ENCODE data around the gene RNF223.
"Not testable (repeated sequence)": the region's sequence is repeated elsewhere in the genome, so short reads cannot be mapped to it uniquely, and the experiment has no call there.

The RNF223 gene

DNA sequence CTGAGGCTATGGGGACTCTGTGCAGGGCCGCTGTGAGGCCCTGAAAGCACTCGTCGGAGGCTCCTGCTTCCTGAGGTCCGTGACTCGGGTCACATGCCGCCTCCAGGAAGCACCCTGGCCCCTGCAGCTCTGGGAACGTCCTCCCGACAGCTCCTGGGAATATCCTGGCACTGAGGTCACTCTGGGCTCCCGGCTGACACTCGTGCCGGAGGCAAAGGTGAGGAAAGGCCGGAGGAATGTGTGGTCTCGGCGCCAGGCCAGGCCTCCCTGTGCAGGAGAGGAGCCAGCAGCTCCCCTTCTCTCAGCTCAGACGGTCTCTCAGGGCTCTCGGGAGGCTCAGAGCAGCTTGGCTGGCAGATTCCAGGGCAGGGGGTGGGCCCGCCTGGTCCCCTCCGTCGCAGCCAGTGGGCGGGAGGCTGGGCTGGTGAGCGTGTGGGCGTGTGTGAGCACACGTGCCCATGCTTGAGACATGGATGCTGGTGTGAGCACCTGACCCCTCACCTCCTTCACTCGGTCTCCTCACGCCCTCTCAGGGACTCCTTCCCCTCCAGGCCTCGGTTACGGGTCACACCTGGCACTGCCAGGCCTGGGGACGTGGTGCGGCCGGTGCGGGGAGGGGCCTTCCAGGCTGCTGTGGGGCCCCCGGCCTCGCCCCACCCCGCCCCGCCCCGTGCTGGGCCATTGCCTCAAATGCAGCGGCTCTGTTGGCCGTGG, 5.5 kb upstream of the RNF223 start:
- peak overlapping the region; percentile 25 for H3K4me3 ChIP-seq (ENCODE audit: low read length)

GRCh38 chr1:1077396-1077795, 3.3 kb upstream of the RNF223 start:
- H3K4me3 ChIP-seq (ENCODE audit: low read length); DNase-seq (ENCODE audit: low read depth, low spot score): not testable (repeated sequence)

More for the DNA sequence above, 5.5 kb upstream of the RNF223 start:
- DNase-seq (ENCODE audit: low read depth, low spot score): no peak

GRCh38 chr1:1075148-1075935, 1.2 kb upstream of the RNF223 start:
- H3K4me3 ChIP-seq (ENCODE audit: low read length): no peak overlapping the region
- DNase-seq (ENCODE audit: low read depth, low spot score): no peak

- no peak overlapping the region for H3K4me3 ChIP-seq (ENCODE audit: low read length)
- no peak for DNase-seq (ENCODE audit: low read depth, low spot score)
Observed at GRCh38 chr1:1074631-1075147, 583 bp upstream of the RNF223 start.

- no peak overlapping the region for H3K4me3 ChIP-seq (ENCODE audit: low read length)
Observed at GRCh38 chr1:1072849-1073742, 1.0 kb downstream of the RNF223 start.

DNA sequence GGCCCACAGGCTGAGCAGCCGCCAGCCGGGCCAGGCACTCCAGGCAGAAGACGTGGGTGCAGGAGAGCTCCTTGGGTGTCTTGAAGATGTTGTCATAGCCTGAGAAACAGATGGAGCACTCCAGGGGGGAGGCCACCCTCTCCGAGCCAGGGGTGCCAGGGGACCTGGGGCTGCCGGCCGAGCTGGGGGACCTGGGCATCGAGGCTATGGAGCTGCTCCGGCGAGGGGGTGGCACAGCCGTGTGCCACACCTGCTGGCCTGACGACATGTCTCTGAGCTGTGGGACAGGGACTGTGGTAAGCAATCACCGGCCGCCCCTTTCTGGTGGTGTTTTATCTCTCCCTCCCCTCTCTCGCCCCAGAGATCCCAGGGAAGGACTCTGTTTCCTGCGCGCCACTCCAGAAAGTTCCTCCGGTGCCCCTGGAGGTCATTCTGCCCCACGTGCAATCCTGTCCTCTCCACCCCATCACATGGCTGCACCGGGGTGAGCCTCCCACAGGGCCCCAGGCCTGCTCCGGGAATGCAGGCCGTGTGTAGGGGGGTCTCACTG, 1.7 kb downstream of the RNF223 start:
- DNase-seq (ENCODE audit: low read depth, low spot score): no peak
- H3K4me3 ChIP-seq (ENCODE audit: low read length): no peak overlapping the region

More at GRCh38 chr1:1072849-1073742, 1.0 kb downstream of the RNF223 start:
- DNase-seq (ENCODE audit: low read depth, low spot score): no peak

DNA sequence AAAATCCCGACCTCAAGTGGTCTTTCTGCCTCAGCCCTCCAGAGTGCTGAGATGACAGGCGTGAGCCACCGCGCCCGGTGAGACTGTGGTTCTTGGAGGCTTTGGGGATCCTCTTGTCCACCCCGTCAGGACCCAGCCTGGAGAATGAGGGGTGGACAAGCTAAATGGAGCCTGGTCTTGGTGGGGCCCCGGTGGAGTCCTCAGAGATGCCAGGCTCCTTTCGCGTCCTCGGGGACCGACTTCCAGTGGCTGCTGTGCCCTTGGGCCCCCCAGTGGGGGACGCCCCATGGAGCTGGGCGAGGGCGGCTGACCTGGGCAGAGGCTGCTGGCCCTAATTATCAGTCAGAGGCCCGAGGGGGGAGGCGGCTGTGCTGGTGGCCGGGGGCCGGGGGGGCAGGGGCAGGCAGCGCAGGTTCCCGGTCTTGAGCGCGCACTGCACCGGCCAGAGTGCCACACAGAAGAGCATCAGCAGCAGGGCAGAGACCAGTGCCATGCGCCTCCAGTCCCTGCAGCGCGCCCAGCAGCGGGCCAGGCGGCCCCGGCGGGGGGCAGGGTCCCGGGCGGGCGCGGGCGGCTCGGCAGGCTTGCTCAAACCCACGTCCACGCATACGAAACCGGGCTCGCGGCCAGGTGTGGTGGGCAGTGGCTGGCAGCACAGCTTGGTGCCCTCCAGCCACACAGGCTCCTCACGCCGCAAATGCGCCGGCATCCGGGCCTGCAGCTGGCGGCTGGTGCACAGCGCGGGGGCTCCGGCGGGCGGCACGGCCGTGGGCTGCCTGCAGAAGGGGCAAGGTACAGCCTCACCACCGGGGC, 2.4 kb downstream of the RNF223 start:
- no peak for DNase-seq (ENCODE audit: low read depth, low spot score)
- no peak overlapping the region for H3K4me3 ChIP-seq (ENCODE audit: low read length)

GRCh38 chr1:1069711-1070676, 4.1 kb downstream of the RNF223 start:
- no peak for DNase-seq (ENCODE audit: low read depth, low spot score)
- no peak overlapping the region for H3K4me3 ChIP-seq (ENCODE audit: low read length)

- H3K4me3 ChIP-seq (ENCODE audit: low read length): peak overlapping the region; percentile 69
- DNase-seq (ENCODE audit: low read depth, low spot score): peak; percentile 65
Observed at GRCh38 chr1:1069056-1069710, 4.9 kb downstream of the RNF223 start.

GRCh38 chr1:1068517-1069055, 5.5 kb downstream of the RNF223 start:
- H3K4me3 ChIP-seq (ENCODE audit: low read length): peak overlapping the region; percentile 69
- DNase-seq (ENCODE audit: low read depth, low spot score): no peak

DNA sequence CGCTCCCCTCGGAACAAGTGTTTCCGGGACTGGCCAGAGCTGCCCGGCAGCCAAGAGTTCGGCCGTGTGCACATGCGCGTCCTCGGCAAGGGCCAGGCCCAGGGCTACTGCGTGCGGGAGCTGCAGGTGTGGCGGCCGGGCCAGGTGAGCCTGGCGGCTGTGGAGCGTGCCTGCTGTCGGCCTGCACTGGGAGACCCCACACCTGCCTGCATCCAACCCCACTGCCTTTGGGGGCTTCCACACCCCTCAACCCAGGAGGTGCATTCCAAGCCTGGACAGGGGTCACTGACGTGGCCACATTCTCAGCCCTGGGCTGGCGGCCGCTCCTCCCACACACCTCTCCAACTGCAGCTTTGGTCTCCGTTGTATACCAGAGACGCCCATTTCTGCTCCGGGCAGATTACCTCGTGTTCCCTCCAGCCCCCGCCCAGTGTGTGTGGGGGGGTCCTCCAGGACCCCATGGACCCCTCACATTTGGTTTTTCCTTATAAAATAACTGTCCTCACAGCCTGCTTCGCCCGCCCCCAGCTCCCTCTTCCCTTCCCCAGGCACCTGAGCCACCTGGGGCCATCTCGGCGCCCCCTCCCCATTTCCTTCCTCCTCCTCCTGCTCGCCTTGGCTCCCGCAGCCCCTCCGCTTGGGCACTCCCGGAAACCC, 6.1 kb downstream of the RNF223 start:
- no peak for DNase-seq (ENCODE audit: low read depth, low spot score)
- H3K4me3 ChIP-seq (ENCODE audit: low read length): peak overlapping the region; percentile 16; the same call in 1 of the 2 replicates

- H3K4me3 ChIP-seq (ENCODE audit: low read length): no peak overlapping the region
Observed at GRCh38 chr1:1067284-1067859, 6.7 kb downstream of the RNF223 start.

GRCh38 chr1:1066403-1067283, 7.5 kb downstream of the RNF223 start:
- H3K4me3 ChIP-seq (ENCODE audit: low read length): no peak overlapping the region
- no peak for DNase-seq (ENCODE audit: low read depth, low spot score)

More at GRCh38 chr1:1067284-1067859, 6.7 kb downstream of the RNF223 start:
- DNase-seq (ENCODE audit: low read depth, low spot score): no peak

DNA sequence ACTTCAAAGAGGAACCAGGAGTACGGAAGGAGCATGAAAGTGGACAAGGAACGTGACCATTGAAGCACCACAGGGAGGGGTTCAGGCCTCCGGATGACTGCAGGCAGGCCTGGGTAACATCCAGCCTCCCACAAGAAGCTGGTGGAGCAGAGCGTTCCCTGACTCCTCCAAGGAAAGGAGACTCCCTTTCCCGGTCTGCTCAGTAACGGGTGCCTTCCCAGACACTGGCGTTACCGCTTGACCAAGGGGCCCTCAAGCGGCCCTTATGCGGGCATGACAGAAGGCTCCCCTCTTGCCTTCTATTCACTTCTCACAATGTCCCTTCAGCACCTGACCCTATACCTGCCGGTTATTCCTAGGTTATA, 8.2 kb downstream of the RNF223 start:
- not testable (repeated sequence) for DNase-seq (ENCODE audit: low read depth, low spot score); H3K4me3 ChIP-seq (ENCODE audit: low read length)

Measured in Jurkat, Clone E6-1 (cell line).